ENCODE measurements around the gene SRP72.
"Not testable (repeated sequence)": the region's sequence is repeated elsewhere in the genome, so short reads cannot be mapped to it uniquely, and the experiment has no call there.

Gene SRP72

DNA sequence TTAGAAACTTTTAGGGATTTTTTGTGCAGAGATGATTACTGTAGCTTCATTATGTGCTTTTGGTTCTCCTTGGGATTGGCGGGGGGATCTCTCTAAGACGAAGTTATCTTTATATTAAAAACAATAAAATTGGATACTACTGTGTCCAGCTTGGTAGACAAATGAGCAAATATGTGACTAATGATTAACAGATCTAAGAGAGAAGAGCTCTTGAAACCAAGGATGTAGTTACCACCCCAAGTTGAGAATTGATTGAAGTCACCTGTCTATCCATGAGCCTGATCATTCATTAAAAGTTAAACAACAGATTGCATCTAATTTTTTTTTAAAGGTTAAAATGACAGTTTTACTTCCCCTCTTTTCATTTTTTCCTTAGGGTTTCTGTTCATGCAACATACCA lies 22.7 kb upstream of the SRP72 start:
- no peak for DNase-seq
- H3K27me3 ChIP-seq (replicated peaks in 2 of 5; ENCODE audit: control insufficient read depth in 4 of 5, insufficient read depth in 5 of 5, low read length in 4 of 5), result no peaks in the 10 kb centered on the region
- ChIA-PET POLR2A (no interaction called here), CTCF (interaction anchor here (0.6 to 1.2 kb wide), 2 partner anchors 9 to 38 kb away, joined by 4 read pairs; partner anchors contain the start of genes PAICS and PPAT)
- H3K9me3 ChIP-seq (ENCODE audit: control extremely low read depth in 1 of 5, control insufficient read depth in 4 of 5, insufficient read depth in 2 of 5, low read depth in 1 of 5, low read length in 4 of 5), result no peaks in the 10 kb centered on the region
- WGBS (ENCODE audit: insufficient coverage), result no CpG with 5 or more reads among the region's 2 CpGs
- H3K4me3 ChIP-seq (ENCODE audit: control insufficient read depth in 1 of 7, extremely low read depth in 1 of 7, insufficient read depth in 4 of 7, low read depth in 2 of 7, low read length in 6 of 7), result no peak overlapping the region
- H3K4me1 ChIP-seq (ENCODE audit: control extremely low read depth in 1 of 4, control insufficient read depth in 4 of 4, insufficient read depth in 4 of 4, low read length in 3 of 4), result peaks cover 0 to 3% (median under 1%) of the 10 kb centered on the region in 4 experiments
- H3K36me3 ChIP-seq (ENCODE audit: control insufficient read depth in 4 of 4, insufficient read depth in 4 of 4, low read length in 3 of 4), result peaks cover 18 to 78% (median 34%) of the 10 kb centered on the region in 4 experiments
- no peak overlapping the region for H3K27ac ChIP-seq (ENCODE audit: insufficient read depth in 1 of 2, low read depth in 1 of 2, low read length in 2 of 2, poor library complexity in 1 of 2, severe bottlenecking in 2 of 2)

DNA sequence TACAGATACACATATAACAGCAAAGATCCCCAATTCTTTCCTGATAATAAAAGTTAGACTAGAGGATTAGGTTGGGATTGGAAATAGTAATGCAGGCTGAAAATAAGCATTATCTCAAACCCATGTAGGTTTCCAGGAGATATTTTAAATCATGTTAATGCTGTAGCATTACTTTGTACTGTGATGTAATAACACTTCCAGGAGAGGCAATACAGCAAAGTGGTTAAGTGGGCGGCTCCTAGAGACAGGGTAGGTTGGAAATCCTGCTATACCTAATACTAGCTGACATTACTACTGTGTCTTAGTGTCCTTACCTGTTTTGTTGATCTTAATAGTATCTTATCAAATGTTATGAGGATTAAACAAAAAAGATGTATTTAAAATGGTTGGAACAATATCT lies 21.7 kb upstream of the SRP72 start:
- Histone ChIP-seq H3K27me3 (replicated peaks in 2 of 5; ENCODE audit: control insufficient read depth in 4 of 5, insufficient read depth in 5 of 5, low read length in 4 of 5) (no peaks in the 10 kb centered on the region), H3K9me3 (ENCODE audit: control extremely low read depth in 1 of 5, control insufficient read depth in 4 of 5, insufficient read depth in 2 of 5, low read depth in 1 of 5, low read length in 4 of 5) (no peaks in the 10 kb centered on the region), H3K36me3 (ENCODE audit: control insufficient read depth in 4 of 4, insufficient read depth in 4 of 4, low read length in 3 of 4) (peaks cover 20 to 76% (median 35%) of the 10 kb centered on the region in 4 experiments), H3K27ac (ENCODE audit: insufficient read depth in 1 of 2, low read depth in 1 of 2, low read length in 2 of 2, poor library complexity in 1 of 2, severe bottlenecking in 2 of 2) (no peak overlapping the region), H3K4me3 (ENCODE audit: control insufficient read depth in 1 of 7, extremely low read depth in 1 of 7, insufficient read depth in 4 of 7, low read depth in 2 of 7, low read length in 6 of 7) (no peak overlapping the region), H3K4me1 (ENCODE audit: control extremely low read depth in 1 of 4, control insufficient read depth in 4 of 4, insufficient read depth in 4 of 4, low read length in 3 of 4) (no peaks in the 10 kb centered on the region)
- CTCF ChIA-PET, result no interaction called here
- WGBS (ENCODE audit: insufficient coverage), result no CpG with 5 or more reads among the region's 1 CpG
- POLR2A ChIA-PET, result interaction anchor here (0.5 kb wide), 1 partner anchor 24 kb away, joined by 3 read pairs; no protein-coding TSS in a partner anchor
- DNase-seq, result no peak

DNA sequence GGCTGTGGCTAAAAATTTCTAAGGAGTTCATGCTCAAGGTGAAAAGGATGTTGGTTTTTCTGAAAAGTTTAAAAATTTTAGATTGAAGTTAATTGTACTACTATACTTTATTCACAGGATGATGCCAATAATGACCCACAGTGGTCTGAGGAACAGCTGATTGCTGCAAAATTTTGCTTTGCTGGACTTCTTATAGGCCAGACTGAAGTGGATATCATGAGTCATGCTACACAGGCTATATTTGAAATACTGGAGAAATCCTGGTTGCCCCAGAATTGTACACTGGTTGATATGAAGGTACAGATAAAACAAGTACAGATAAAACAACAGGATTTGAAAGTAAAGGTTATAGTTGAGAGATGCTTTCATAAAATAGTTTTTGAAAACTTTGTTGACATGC lies 19.1 kb upstream of the SRP72 start:
- ChIA-PET POLR2A (no interaction called here), CTCF (interaction anchor here (0.8 to 1.4 kb wide), 3 partner anchors 12 to 13 kb away, joined by 3 read pairs; partner anchors contain the start of gene PAICS)
- Histone ChIP-seq H3K36me3 (ENCODE audit: control insufficient read depth in 4 of 4, insufficient read depth in 4 of 4, low read length in 3 of 4) (peaks cover 19 to 76% (median 42%) of the 10 kb centered on the region in 4 experiments), H3K9me3 (ENCODE audit: control extremely low read depth in 1 of 5, control insufficient read depth in 4 of 5, insufficient read depth in 2 of 5, low read depth in 1 of 5, low read length in 4 of 5) (no peaks in the 10 kb centered on the region), H3K4me3 (ENCODE audit: control insufficient read depth in 1 of 7, extremely low read depth in 1 of 7, insufficient read depth in 4 of 7, low read depth in 2 of 7, low read length in 6 of 7) (no peak overlapping the region), H3K4me1 (ENCODE audit: control extremely low read depth in 1 of 4, control insufficient read depth in 4 of 4, insufficient read depth in 4 of 4, low read length in 3 of 4) (no peaks in the 10 kb centered on the region), H3K27ac (ENCODE audit: insufficient read depth in 1 of 2, low read depth in 1 of 2, low read length in 2 of 2, poor library complexity in 1 of 2, severe bottlenecking in 2 of 2) (no peak overlapping the region), H3K27me3 (replicated peaks in 2 of 5; ENCODE audit: control insufficient read depth in 4 of 5, insufficient read depth in 5 of 5, low read length in 4 of 5) (no peaks in the 10 kb centered on the region)
- no peak for DNase-seq

DNA sequence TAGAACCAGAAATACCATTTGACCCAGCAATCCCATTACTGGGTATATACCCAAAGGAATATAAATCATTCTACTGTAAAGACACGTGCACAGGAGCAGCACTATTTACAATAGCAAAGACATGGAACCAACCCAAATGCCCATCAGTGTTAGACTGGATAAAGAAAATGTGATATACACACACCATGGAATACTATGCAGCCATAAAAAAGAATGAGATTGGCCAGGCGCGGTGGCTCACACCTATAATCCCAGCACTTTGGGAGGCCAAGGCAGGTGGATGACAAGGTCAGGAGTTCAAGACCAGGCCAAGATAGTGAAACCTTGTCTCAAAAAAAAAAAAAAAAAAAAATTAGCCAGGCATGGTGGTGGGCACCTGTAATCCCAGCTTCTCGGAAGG lies 17.9 kb upstream of the SRP72 start:
- CTCF ChIA-PET, result interaction anchor here (1.4 kb wide), 1 partner anchor 13 kb away, joined by 3 read pairs; the partner anchor contains the start of gene PAICS
- POLR2A ChIA-PET, result not testable (repeated sequence)
- H3K36me3 ChIP-seq (ENCODE audit: control insufficient read depth in 4 of 4, insufficient read depth in 4 of 4, low read length in 3 of 4), result peaks cover 26 to 78% (median 47%) of the 10 kb centered on the region in 4 experiments

DNA sequence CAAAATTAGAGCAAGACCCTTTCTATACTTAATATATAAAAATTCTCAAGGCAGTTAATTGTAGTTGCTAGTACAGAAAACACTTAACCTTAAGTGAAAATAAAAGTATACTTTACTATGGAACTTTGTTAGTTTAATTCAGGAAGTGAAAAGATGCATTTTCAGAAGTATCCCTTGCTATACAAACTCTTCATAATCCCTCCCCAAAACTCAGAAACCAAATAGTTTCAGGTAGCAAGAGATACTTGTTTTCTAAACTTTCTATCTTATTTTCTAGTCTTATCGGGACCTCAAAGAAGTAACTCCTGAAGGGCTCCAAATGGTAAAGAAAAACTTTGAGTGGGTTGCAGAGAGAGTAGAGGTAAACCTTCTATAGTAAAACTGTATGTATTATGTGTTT lies 17.1 kb upstream of the SRP72 start:
- ChIA-PET CTCF (no interaction called here), POLR2A (no interaction called here)
- Histone ChIP-seq H3K4me3 (ENCODE audit: control insufficient read depth in 1 of 7, extremely low read depth in 1 of 7, insufficient read depth in 4 of 7, low read depth in 2 of 7, low read length in 6 of 7) (no peak overlapping the region), H3K4me1 (ENCODE audit: control extremely low read depth in 1 of 4, control insufficient read depth in 4 of 4, insufficient read depth in 4 of 4, low read length in 3 of 4) (no peaks in the 10 kb centered on the region), H3K27ac (ENCODE audit: insufficient read depth in 1 of 2, low read depth in 1 of 2, low read length in 2 of 2, poor library complexity in 1 of 2, severe bottlenecking in 2 of 2) (no peak overlapping the region), H3K27me3 (replicated peaks in 2 of 5; ENCODE audit: control insufficient read depth in 4 of 5, insufficient read depth in 5 of 5, low read length in 4 of 5) (no peaks in the 10 kb centered on the region), H3K9me3 (ENCODE audit: control extremely low read depth in 1 of 5, control insufficient read depth in 4 of 5, insufficient read depth in 2 of 5, low read depth in 1 of 5, low read length in 4 of 5) (no peaks in the 10 kb centered on the region), H3K36me3 (ENCODE audit: control insufficient read depth in 4 of 4, insufficient read depth in 4 of 4, low read length in 3 of 4) (peaks cover 30 to 78% (median 48%) of the 10 kb centered on the region in 4 experiments)
- no CpG with 5 or more reads among the region's 1 CpG for WGBS (ENCODE audit: insufficient coverage)
- DNase-seq, result no peak

More for the DNA sequence above, 17.9 kb upstream of the SRP72 start:
- H3K4me1 ChIP-seq (ENCODE audit: control extremely low read depth in 1 of 4, control insufficient read depth in 4 of 4, insufficient read depth in 4 of 4, low read length in 3 of 4); H3K4me3 ChIP-seq (ENCODE audit: control insufficient read depth in 1 of 7, extremely low read depth in 1 of 7, insufficient read depth in 4 of 7, low read depth in 2 of 7, low read length in 6 of 7); H3K9me3 ChIP-seq (ENCODE audit: control extremely low read depth in 1 of 5, control insufficient read depth in 4 of 5, insufficient read depth in 2 of 5, low read depth in 1 of 5, low read length in 4 of 5); H3K27me3 ChIP-seq (replicated peaks in 2 of 5; ENCODE audit: control insufficient read depth in 4 of 5, insufficient read depth in 5 of 5, low read length in 4 of 5); H3K27ac ChIP-seq (ENCODE audit: insufficient read depth in 1 of 2, low read depth in 1 of 2, low read length in 2 of 2, poor library complexity in 1 of 2, severe bottlenecking in 2 of 2); DNase-seq: not testable (repeated sequence)
- no CpG with 5 or more reads among the region's 4 CpGs for WGBS (ENCODE audit: insufficient coverage)

DNA sequence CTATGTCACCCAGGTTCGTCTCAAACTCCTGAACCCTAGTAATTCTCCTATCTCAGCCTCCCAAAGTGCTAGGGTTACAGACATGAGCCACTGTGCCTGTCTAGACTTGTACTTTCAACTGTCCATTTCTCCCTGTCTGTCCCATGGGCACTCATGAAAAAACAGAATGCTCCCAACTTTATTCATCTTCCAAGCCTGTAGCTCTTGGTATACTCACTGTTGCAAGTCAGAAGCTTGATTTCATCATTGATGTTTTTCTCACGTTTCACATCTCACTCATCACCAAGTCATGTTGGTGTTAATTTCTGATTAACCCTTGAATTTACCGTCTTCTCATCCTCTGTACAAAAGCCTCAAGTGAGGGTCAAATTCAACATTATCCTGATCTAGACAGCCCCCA lies 7.3 kb upstream of the SRP72 start:
- WGBS (ENCODE audit: insufficient coverage), result 88% methylated on average over 3 of the region's 3 CpGs
- H3K36me3 ChIP-seq (ENCODE audit: control insufficient read depth in 4 of 4, insufficient read depth in 4 of 4, low read length in 3 of 4), result peaks cover 21 to 75% (median 57%) of the 10 kb centered on the region in 4 experiments
- no peak overlapping the region for H3K4me3 ChIP-seq (ENCODE audit: control insufficient read depth in 1 of 7, extremely low read depth in 1 of 7, insufficient read depth in 4 of 7, low read depth in 2 of 7, low read length in 6 of 7)
- CTCF ChIA-PET, result interaction anchor here (0.6 to 1.5 kb wide), 4 partner anchors 12 to 42 kb away, joined by 3 read pairs; no protein-coding TSS in a partner anchor
- no peaks in the 10 kb centered on the region for H3K27me3 ChIP-seq (replicated peaks in 2 of 5; ENCODE audit: control insufficient read depth in 4 of 5, insufficient read depth in 5 of 5, low read length in 4 of 5)
- no peaks in the 10 kb centered on the region for H3K9me3 ChIP-seq (ENCODE audit: control extremely low read depth in 1 of 5, control insufficient read depth in 4 of 5, insufficient read depth in 2 of 5, low read depth in 1 of 5, low read length in 4 of 5)
- no peak overlapping the region for H3K27ac ChIP-seq (ENCODE audit: insufficient read depth in 1 of 2, low read depth in 1 of 2, low read length in 2 of 2, poor library complexity in 1 of 2, severe bottlenecking in 2 of 2)
- POLR2A ChIA-PET, result no interaction called here
- H3K4me1 ChIP-seq (ENCODE audit: control extremely low read depth in 1 of 4, control insufficient read depth in 4 of 4, insufficient read depth in 4 of 4, low read length in 3 of 4), result peaks cover 0 to 4% (median 0%) of the 10 kb centered on the region in 4 experiments
- no peak for DNase-seq

DNA sequence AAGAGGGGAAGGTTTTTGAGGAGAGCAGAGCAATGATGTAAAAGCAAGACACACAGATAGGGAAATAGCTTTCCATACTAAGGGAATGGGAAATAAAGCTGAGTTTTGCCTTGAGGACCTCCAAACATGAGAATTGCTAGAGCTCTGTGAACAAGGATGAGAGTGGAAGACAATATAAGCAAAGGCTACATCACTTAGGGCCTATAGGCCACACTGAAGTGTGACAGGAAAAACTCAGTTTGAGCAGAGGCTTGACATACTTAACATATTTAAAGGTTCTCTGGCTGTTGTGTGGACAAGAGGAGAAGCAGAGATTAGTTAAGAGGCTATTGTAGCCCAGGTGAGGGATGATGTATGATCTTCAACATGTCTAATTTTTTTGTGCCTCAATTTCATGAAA lies 5.3 kb upstream of the SRP72 start:
- Histone ChIP-seq H3K4me3 (ENCODE audit: control insufficient read depth in 1 of 7, extremely low read depth in 1 of 7, insufficient read depth in 4 of 7, low read depth in 2 of 7, low read length in 6 of 7) (no peak overlapping the region), H3K27me3 (replicated peaks in 2 of 5; ENCODE audit: control insufficient read depth in 4 of 5, insufficient read depth in 5 of 5, low read length in 4 of 5) (no peaks in the 10 kb centered on the region), H3K36me3 (ENCODE audit: control insufficient read depth in 4 of 4, insufficient read depth in 4 of 4, low read length in 3 of 4) (peaks cover 13 to 56% (median 41%) of the 10 kb centered on the region in 4 experiments), H3K9me3 (ENCODE audit: control extremely low read depth in 1 of 5, control insufficient read depth in 4 of 5, insufficient read depth in 2 of 5, low read depth in 1 of 5, low read length in 4 of 5) (no peaks in the 10 kb centered on the region), H3K4me1 (ENCODE audit: control extremely low read depth in 1 of 4, control insufficient read depth in 4 of 4, insufficient read depth in 4 of 4, low read length in 3 of 4) (peaks cover 1 to 21% (median 16%) of the 10 kb centered on the region in 4 experiments), H3K27ac (ENCODE audit: insufficient read depth in 1 of 2, low read depth in 1 of 2, low read length in 2 of 2, poor library complexity in 1 of 2, severe bottlenecking in 2 of 2) (no peak overlapping the region)
- no peak for DNase-seq
- CTCF ChIA-PET, result interaction anchor here (1.0 kb wide), 1 partner anchor 27 kb away, joined by 4 read pairs; the partner anchor contains the start of gene PPAT
- POLR2A ChIA-PET, result interaction anchor here (1.0 kb wide), 1 partner anchor 16 kb away, joined by 3 read pairs; no protein-coding TSS in a partner anchor

Data from common myeloid progenitor, CD34-positive (primary cell).